CD4-positive, alpha-beta T cell treated with Interleukin-4 for 4 hours (primary cell): ENCODE results near the gene CCDC69.
"Not testable (repeated sequence)": the region's sequence is repeated elsewhere in the genome, so short reads cannot be mapped to it uniquely, and the experiment has no call there.

Source experiments
- DNase-seq: peaks from one replicate; pipeline ENCODE4 v3.0.0-alpha.2; 2020

Gene CCDC69

DNA sequence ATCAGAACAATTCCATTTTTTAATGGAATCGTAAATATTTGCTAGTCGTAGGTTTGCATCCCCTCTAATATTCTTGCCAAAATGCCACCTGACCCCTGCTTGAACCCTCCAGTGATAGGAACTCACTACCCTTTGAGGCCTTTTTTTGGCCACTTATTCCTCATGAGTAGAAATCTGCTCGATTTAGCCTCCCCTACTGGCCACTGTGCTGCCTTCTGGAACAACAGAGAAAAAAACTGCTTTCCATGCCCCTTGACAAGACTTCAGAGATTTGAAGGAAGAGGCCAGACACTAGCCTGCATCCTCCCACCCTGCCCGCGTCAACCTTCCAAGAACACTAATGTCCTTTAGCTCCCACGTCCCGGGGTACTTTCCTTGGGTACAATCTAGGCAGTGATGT lies 4.1 kb downstream of the CCDC69 start:
- DNase-seq, result no peak

GRCh38 chr5:151219138-151219537 lies 4.8 kb downstream of the CCDC69 start:
- DNase-seq, result no peak

GRCh38 chr5:151218177-151218576 lies 5.7 kb downstream of the CCDC69 start:
- DNase-seq, result no peak

GRCh38 chr5:151216781-151217180 lies 7.1 kb downstream of the CCDC69 start:
- no peak for DNase-seq

DNA sequence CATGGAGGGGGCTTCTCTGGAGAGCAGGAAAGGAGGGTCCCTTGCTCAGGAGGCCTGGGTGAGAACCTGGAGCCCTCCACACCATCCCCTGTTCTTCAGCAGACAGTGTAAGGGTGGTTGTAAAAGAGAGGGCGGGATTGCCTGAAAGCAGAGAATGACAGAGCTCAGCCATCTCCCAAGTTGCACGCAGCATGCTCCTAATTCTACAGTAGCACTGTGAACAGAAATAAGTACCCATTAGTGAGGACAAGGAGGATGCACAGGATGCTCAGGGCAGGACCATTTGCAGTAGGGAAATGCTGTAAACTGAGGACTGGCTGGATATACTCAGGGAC lies 8.4 kb downstream of the CCDC69 start:
- DNase-seq, result no peak

DNA sequence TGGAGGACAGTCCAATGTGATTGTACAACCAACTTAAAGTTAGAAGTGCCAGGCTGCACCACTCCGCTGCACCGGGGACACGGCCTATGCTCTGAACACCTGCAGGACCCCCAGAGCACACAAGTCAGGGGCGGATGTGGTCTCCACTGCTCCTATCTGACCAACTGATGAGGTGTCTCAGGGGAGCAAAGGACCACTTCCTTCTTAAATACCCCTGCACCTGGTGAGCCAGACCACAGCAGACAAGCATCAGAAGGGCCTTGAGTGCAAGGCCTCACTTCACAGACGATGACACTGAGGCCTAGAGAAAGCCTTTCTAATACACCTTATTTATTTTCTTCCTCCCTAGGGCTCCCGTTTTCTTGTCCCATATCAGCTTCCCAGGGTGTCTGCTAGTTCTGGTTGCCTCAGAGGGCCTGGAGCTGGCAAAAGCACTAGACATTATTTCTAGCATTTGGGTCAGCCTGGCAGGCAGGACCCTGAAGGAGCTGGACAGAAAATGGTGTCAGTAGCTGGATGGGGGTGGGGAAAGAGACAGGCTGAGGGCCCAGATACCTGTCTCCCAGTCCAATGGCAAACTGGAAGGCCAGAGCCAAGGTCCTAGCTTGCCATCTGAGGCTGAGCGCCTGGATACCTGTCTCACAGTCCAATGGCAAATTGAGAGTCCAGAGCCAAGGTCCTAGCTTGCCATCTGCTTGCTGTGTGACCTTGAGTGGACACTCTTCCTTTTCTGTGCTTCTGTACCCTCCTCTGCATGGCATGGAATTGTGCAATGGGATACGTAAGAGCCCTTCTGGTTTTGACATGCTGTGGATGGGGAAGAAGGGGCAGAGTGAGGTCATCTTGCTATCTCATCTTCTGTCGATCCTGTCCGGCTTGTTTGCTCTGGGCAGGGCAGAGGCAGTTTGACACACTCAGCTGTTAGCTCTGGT lies 9.0 kb downstream of the CCDC69 start:
- DNase-seq, result peak; percentile 45

GRCh38 chr5:151213803-151214613 lies 9.9 kb downstream of the CCDC69 start:
- peak; percentile 93 for DNase-seq

DNA sequence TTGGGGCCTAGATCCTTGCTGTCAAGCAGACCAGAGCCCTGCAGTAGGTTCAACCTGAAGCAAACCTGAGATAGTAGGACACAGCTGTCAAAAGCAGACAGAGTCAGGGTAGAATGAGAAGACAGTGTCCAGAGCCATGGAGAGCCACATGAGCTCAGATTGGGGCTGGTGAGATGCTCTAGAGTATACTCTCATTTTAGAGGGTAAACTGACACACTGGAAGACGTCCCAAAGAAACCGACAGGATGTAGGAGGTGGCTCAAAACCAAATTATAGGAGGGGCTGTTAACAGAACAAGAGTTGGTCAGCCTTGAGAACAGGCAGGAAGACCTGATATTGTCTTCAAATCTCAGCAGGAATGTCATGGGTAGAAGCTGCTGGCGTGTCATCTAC lies 11.5 kb downstream of the CCDC69 start:
- DNase-seq, result no peak

DNA sequence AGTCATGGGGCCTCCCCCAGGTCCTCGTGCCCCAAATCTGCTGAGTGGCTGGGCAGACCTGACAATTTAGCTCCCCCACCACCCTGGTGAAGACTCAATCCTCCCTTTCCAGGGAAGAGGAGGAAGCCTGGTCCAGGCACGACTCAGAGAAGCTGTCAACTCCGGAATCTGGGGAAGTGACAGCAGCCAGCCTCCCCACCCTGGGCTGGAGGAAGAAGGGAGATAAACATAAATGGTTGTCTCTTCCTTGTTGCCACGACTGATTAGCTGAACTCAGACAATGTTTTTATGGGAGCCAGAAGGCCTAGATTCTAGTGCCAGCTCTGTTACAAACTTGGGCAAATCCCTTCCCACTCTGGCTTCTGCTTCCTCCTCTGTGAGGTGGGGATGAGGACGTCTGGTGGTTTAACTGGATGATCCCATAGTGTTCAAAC lies 15.4 kb downstream of the CCDC69 start:
- no peak for DNase-seq

DNA sequence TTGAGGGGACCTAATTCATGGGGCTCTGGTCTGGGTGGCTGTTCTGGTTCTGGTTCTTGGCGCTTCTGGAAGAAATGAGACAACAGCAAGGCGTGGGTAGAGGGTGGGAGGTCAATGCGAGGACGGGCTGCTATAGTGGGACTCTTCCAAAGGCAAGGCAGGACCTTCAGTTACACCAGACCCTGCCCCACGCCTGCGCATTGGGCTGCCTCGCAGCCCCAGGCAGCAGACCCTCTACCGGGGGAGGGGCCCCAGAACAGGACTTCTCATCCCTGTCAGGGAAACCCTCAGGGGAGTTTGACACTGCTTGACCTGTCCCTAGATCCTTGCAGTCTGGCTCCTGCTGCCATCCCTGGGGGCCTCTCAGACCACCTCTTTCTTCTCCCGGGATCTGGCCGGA lies 18.5 kb downstream of the CCDC69 start:
- DNase-seq, result no peak

DNA sequence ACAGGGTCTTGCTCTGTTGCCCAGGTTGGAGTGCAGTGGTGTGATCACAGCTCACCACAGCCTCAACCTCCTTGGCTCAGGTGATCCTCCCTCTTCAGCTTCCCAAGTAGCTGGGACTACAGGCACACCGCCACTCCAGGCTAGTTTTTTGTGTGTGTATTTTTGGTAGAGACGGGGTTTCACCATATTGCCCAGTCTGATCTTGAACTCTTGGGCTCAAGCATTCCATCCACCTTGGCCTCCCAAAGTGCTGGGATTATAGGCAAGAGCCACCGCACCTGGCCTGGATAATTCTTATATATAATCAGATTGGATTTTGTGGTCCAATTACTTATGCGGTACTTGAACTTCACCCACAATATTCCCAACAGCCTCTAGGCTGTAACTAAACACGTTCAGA lies 19.8 kb downstream of the CCDC69 start:
- DNase-seq, result no peak

DNA sequence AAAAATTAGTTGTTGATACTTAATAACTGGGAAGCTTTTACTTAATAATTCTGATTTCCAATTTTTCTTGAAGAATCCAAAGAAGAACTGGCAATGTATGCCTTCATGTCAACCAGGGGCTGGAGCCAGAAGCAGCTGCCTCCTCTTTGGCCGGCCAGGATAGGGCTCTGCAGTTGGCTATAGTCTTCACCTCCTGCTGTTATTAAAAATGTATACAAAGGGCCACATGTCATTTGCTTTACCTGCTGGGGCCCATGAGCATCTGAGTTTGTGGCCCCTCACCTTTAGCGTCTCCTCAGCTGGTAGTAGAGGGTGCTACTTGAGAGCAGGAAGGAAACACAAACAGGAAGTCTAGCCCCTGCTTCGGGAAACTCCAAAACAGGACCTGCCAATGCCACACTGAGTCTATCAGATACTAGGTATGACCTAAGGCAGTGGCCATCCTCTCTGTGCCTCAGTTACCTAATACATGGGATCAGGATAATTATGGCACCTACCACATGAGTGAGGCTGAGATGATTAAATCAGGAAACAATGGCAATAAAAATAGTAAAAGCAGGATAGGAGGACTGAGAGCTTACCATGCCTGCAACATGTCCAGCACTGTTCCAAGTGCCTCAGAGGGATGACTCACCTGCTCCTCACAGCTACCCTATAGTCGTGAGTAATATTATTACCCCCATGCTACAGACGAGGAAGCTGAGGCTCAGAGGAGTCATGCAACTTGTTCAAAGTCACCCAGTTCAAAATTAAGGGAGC lies 21.3 kb downstream of the CCDC69 start:
- peak; percentile 75 for DNase-seq

DNA sequence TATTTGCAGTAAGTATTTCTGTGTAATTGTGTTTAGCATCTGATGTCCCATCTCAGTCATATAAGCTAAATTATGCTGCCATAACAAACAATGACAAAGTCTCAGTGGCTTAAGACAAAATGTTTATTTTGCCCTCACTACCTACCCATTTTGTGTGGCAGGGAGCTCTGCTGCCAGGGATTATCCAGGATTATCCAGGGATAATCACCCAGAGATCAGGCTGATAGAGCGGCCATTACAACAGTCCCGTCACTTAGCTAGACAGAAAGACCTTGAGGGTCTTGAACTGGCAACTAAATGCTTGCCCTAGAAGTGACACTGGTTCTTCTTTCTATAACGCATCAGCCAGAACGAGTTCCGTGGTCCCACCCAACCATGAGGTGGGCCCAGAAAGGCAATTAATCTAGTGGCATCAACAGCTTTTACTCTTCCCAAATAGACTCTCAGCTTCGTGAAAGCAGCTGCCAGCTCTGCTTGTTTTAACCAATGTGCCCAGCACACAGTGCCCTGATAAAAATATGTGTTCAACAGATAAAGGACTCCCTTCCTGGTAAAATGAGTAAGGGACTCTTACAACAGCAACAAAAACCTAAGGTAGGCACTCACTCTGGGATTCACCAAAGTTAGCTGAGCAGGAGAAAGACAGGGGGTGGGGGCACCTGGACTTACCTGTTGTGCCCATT lies 22.8 kb downstream of the CCDC69 start:
- DNase-seq, result no peak

- DNase-seq, result no peak
These were observed 24.2 kb downstream of the CCDC69 start for GRCh38 chr5:151199581-151200185.

GRCh38 chr5:151198861-151199260 lies 25.0 kb downstream of the CCDC69 start:
- no peak for DNase-seq

DNA sequence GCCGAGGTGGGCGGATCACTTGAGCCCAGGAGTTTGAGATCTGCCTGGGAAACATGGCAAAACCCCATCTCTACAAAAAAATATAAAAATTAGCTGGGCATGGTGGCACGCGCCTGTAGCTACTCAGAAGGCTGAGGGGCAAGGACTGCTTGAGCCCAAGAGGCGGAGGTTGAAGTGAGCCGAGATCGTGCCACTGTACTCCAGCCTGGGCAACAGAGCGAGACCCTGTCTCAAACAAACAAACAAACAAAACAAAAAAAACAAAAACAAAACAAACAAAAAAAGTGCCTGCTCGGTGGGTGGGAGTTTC lies 26.6 kb downstream of the CCDC69 start:
- not testable (repeated sequence) for DNase-seq

GRCh38 chr5:151196556-151197290 lies 27.2 kb downstream of the CCDC69 start:
- DNase-seq, result peak; percentile 17

DNA sequence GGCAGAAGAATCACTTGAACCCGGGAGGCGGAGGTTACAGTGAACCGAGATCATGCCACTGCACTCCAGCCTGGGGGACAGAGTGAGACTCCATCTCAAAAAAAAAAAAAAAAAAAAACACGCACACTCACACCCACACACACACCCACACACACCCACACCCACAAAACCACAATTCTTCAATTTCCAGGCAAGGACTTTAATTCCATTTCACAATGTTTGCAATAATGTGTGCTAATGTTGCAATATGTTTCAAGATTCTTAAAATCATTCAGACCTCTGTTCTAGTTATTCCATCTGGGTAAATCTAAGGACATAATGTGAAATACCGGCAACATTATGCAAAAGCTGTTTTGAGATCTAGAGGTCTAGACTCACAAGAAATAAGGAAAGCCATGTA lies 28.3 kb downstream of the CCDC69 start:
- no peak for DNase-seq

GRCh38 chr5:151192626-151193025 lies 31.3 kb downstream of the CCDC69 start:
- no peak for DNase-seq

GRCh38 chr5:151191661-151192060 lies 32.2 kb downstream of the CCDC69 start:
- no peak for DNase-seq

- DNase-seq, result no peak
These were observed 34.7 kb downstream of the CCDC69 start for GRCh38 chr5:151189151-151189550.

DNA sequence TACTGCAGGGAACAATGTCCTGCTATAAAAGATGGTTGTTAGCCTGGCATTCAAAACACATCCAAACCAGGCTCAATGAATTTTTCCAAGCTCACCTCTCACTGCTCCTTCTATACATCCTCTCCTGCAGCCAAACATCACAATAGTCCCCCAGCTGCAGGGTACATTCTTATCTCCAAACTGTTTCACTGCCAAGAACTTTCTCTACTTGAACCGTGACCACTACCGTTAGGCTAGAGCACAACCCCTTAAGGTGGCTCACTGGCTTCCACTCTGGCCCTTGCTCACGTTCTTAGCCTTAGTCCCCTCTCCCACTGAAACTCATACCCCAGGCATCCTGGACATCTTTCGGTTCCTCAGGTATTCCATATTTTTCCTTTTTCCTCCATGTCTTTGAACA lies 37.4 kb downstream of the CCDC69 start:
- DNase-seq, result no peak
